WTC11 (cell line): ENCODE measurements around the gene TRPV2. TPM values are rescaled to one million over a fixed set of nuclear protein-coding genes. Genes with fewer than 3 reads are reported as not detected.

Experiments used
- ATAC-seq: fragments of 200-7000 bp; cut with Tn5 transposase; 2 replicates; pipeline ENCODE4 v1.10.0; 2021; ENCODE audit warnings: mild to moderate bottlenecking, moderate library complexity
- CTCF ChIA-PET: fragments of 300-600 bp; sonication (Branson Sonifier 250); formaldehyde crosslinking; loops from one replicate; lab custom pipeline; 2021; ENCODE audit warnings: antibody characterized with exemption; lab: Charles Lee
- POLR2A ChIA-PET: fragments of 350-600 bp; sonication (Branson Sonifier 250); formaldehyde crosslinking; loops from one replicate; lab custom pipeline; 2021; ENCODE audit warnings: antibody characterized with exemption; lab: Charles Lee
- DNase-seq: peaks from one replicate; pipeline ENCODE4 v3.0.0; 2021; ENCODE audit warnings: low spot score
- H3K27ac Mint-ChIP-seq: 2 replicates; pipeline ENCODE4 v1.8.0; 2021; ENCODE audit warnings: mixed read lengths
- H3K27me3 Mint-ChIP-seq: 2 replicates; pipeline ENCODE4 v1.8.0; 2021; ENCODE audit warnings: low read depth, mild to moderate bottlenecking, moderate library complexity, mixed read lengths
- H3K36me3 Mint-ChIP-seq: 2 replicates; pipeline ENCODE4 v1.8.0; 2021; ENCODE audit warnings: mixed read lengths
- H3K4me1 Mint-ChIP-seq: 2 replicates; pipeline ENCODE4 v1.8.0; 2022; ENCODE audit warnings: mixed read lengths
- H3K4me3 Mint-ChIP-seq: 2 replicates; pipeline ENCODE4 v1.8.0; 2021; ENCODE audit warnings: mild to moderate bottlenecking, moderate library complexity, mixed read lengths
- H3K9me3 Mint-ChIP-seq: 2 replicates; pipeline ENCODE4 v1.8.0; 2021; ENCODE audit warnings: mixed read lengths
- CREB1 ChIP-seq: sonication (generic); formaldehyde crosslinking; IDR thresholded peaks from 2 replicates; pipeline ENCODE4 v1.8.0; 2023; ENCODE audit warnings: mild to moderate bottlenecking, missing genetic modification reagents
- CREM ChIP-seq: sonication (generic); formaldehyde crosslinking; IDR thresholded peaks from 2 replicates; pipeline ENCODE4 v1.8.1; 2022; ENCODE audit warnings: mild to moderate bottlenecking, missing genetic modification reagents, moderate library complexity
- GRHL2 ChIP-seq: fragments of 250-450 bp; sonication (Bioruptor Pico); IDR thresholded peaks from 2 replicates; pipeline ENCODE4 v1.8.0; 2022; ENCODE audit warnings: mild to moderate bottlenecking, moderate library complexity; ENCODE audit not compliant: insufficient replicate concordance, severe bottlenecking
- GTF2I ChIP-seq: fragments of 250-450 bp; sonication (Bioruptor Pico); conservative IDR thresholded peaks from 2 replicates; pipeline ENCODE4 v1.4.0; 2021; ENCODE audit warnings: mild to moderate bottlenecking
- JAZF1 ChIP-seq: fragments of 250-450 bp; sonication (Bioruptor Pico); IDR thresholded peaks from 2 replicates; pipeline ENCODE4 v1.9.0; 2021; ENCODE audit warnings: moderate library complexity, mild to moderate bottlenecking, inconsistent platforms
- PRDM15 ChIP-seq: sonication (generic); formaldehyde crosslinking; IDR thresholded peaks from 2 replicates; pipeline ENCODE4 v1.8.0; 2022; ENCODE audit warnings: missing genetic modification reagents
- PREB ChIP-seq: sonication (generic); formaldehyde crosslinking; IDR thresholded peaks from 2 replicates; pipeline ENCODE4 v1.8.1; 2022; ENCODE audit warnings: mild to moderate bottlenecking, missing genetic modification reagents, moderate library complexity, borderline replicate concordance
- PRRX2 ChIP-seq: fragments of 250-450 bp; sonication (Bioruptor Pico); IDR thresholded peaks from 2 replicates; pipeline ENCODE4 v1.8.0; 2021; ENCODE audit warnings: mild to moderate bottlenecking
- SMAD3 ChIP-seq: sonication (generic); formaldehyde crosslinking; IDR thresholded peaks from 2 replicates; pipeline ENCODE4 v1.8.0; 2022; ENCODE audit warnings: missing genetic modification reagents, mild to moderate bottlenecking, borderline replicate concordance
- SP1 ChIP-seq: sonication (generic); formaldehyde crosslinking; conservative IDR thresholded peaks from 2 replicates; pipeline ENCODE4 v1.8.1; 2022; ENCODE audit warnings: missing genetic modification reagents
- STAT6 ChIP-seq: sonication (generic); formaldehyde crosslinking; conservative IDR thresholded peaks from 2 replicates; pipeline ENCODE4 v1.8.1; 2023; ENCODE audit warnings: mild to moderate bottlenecking, low read depth, missing genetic modification reagents, moderate library complexity
- ZNF138 ChIP-seq: sonication (generic); formaldehyde crosslinking; conservative IDR thresholded peaks from 2 replicates; pipeline ENCODE4 v1.8.1; 2022; ENCODE audit warnings: mild to moderate bottlenecking, moderate library complexity, missing genetic modification reagents
- ZNF317 ChIP-seq: sonication (generic); formaldehyde crosslinking; IDR thresholded peaks from 2 replicates; pipeline ENCODE4 v1.8.1; 2023; ENCODE audit warnings: low read depth, mild to moderate bottlenecking, moderate library complexity, missing genetic modification reagents, borderline replicate concordance
- ZNF396 ChIP-seq: fragments of 250-450 bp; sonication (Bioruptor Pico); IDR thresholded peaks from 2 replicates; pipeline ENCODE4 v1.8.0; 2021; ENCODE audit warnings: mild to moderate bottlenecking, moderate library complexity, borderline replicate concordance
- ZNF512 ChIP-seq: sonication (generic); formaldehyde crosslinking; IDR thresholded peaks from 2 replicates; pipeline ENCODE4 v1.8.1; 2022; ENCODE audit warnings: missing genetic modification reagents, borderline replicate concordance
- total RNA-seq: library from RNA; stranded (reverse); gene quantifications from 3 replicates; pipeline ENCODE4 v1.2.3, GENCODE V29; 2021
- TF ChIP-seq, protein P1 (sequence below): sonication (generic); formaldehyde crosslinking; IDR thresholded peaks from 2 replicates; pipeline ENCODE4 v1.8.0; 2022; ENCODE audit warnings: mild to moderate bottlenecking, missing genetic modification reagents
- TF ChIP-seq, protein P2 (sequence below): fragments of 250-450 bp; sonication (Bioruptor Pico); IDR thresholded peaks from 2 replicates; pipeline ENCODE4 v1.9.0; 2021; ENCODE audit warnings: moderate library complexity, mild to moderate bottlenecking, inconsistent platforms, borderline replicate concordance

Gene TRPV2
- total RNA-seq, 1 experiment from 2014 or later: 3.5 TPM

- CTCF ChIA-PET: interaction anchor here (0.8 to 1.4 kb wide), 4 partner anchors 13 to 64 kb away, joined by 3 to 5 read pairs (median 4); no protein-coding TSS in a partner anchor
Measured at GRCh38 chr17:16471295-16471694, 55.9 kb downstream of the TRPV2 start.

DNA sequence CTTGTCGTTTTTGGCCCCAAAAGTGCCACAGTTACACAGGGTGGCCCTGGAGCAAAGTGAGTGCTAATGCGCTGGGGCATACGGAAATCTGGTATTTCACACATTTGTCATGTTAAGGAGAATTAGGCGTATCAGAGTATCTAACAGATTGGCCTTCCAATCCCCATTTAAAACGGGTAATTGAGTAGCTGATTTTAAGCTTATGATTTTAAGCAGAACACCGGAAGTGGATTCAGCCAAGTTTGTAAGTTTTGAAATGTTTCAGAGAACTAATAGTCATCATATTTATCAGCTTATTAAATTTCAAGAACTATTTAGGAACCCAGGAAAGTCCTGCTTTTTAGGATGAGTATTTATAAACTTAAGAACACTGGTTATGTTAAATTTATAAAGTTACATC, 57.2 kb downstream of the TRPV2 start:
- POLR2A ChIA-PET: no interaction called here
- TF ChIP-seq, protein P1, sequence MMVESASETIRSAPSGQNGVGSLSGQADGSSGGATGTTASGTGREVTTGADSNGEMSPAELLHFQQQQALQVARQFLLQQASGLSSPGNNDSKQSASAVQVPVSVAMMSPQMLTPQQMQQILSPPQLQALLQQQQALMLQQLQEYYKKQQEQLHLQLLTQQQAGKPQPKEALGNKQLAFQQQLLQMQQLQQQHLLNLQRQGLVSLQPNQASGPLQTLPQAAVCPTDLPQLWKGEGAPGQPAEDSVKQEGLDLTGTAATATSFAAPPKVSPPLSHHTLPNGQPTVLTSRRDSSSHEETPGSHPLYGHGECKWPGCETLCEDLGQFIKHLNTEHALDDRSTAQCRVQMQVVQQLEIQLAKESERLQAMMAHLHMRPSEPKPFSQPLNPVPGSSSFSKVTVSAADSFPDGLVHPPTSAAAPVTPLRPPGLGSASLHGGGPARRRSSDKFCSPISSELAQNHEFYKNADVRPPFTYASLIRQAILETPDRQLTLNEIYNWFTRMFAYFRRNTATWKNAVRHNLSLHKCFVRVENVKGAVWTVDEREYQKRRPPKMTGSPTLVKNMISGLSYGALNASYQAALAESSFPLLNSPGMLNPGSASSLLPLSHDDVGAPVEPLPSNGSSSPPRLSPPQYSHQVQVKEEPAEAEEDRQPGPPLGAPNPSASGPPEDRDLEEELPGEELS (CRISPR knock-in tag): no peak
- TF ChIP-seq, protein P2, sequence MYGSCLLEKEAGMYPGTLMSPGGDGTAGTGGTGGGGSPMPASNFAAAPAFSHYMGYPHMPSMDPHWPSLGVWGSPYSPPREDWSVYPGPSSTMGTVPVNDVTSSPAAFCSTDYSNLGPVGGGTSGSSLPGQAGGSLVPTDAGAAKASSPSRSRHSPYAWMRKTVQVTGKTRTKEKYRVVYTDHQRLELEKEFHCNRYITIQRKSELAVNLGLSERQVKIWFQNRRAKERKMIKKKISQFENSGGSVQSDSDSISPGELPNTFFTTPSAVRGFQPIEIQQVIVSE (CRISPR knock-in tag): no peak
- TF ChIP-seq STAT6 (no peak), CREB1 (CRISPR knock-in tag) (no peak), PRDM15 (CRISPR knock-in tag) (no peak), ZNF512 (CRISPR knock-in tag) (no peak), SMAD3 (CRISPR knock-in tag) (no peak), ZNF138 (CRISPR knock-in tag) (no peak)
- TF ChIP-seq, all 79 proteins: peak for 0
- CTCF ChIA-PET: interaction anchor here (0.7 to 1.6 kb wide), 6 partner anchors 11 to 92 kb away, joined by 3 to 5 read pairs (median 4); partner anchors contain the start of gene UBB
- ATAC-seq (no peak), DNase-seq (no peak)
- no peak overlapping the region for H3K27ac Mint-ChIP-seq
- no peaks in the 10 kb centered on the region for H3K9me3 Mint-ChIP-seq
- no peaks in the 10 kb centered on the region; the same call in 1 of the 2 replicates for H3K36me3 Mint-ChIP-seq
- no peaks in the 10 kb centered on the region for H3K27me3 Mint-ChIP-seq
- H3K4me1 Mint-ChIP-seq: peaks cover 49% of the 10 kb centered on the region
- H3K4me3 Mint-ChIP-seq: no peak overlapping the region

More at GRCh38 chr17:16471295-16471694, 55.9 kb downstream of the TRPV2 start:
- no peaks in the 10 kb centered on the region for H3K9me3 Mint-ChIP-seq
- H3K4me1 Mint-ChIP-seq: peaks cover 48% of the 10 kb centered on the region
- DNase-seq: no peak
- TF ChIP-seq PRRX2 (CRISPR knock-in tag): no peak
- TF ChIP-seq GRHL2 (CRISPR knock-in tag): no peak
- TF ChIP-seq JAZF1: no peak
- TF ChIP-seq ZNF317 (CRISPR knock-in tag): no peak
- TF ChIP-seq CREM: no peak
- TF ChIP-seq PREB (CRISPR knock-in tag): no peak
- TF ChIP-seq SP1 (CRISPR knock-in tag): no peak
- no peak for TF ChIP-seq ZNF138 (CRISPR knock-in tag)
- no peak for TF ChIP-seq ZNF396 (CRISPR knock-in tag)
- no peak for TF ChIP-seq GTF2I (CRISPR knock-in tag)
- no peak for ATAC-seq
- POLR2A ChIA-PET: no interaction called here
- peak overlapping the region; percentile 12; the same call in 1 of the 2 replicates for H3K27ac Mint-ChIP-seq
- no peaks in the 10 kb centered on the region for H3K27me3 Mint-ChIP-seq
- H3K4me3 Mint-ChIP-seq: no peak overlapping the region
- no peaks in the 10 kb centered on the region; the same call in 1 of the 2 replicates for H3K36me3 Mint-ChIP-seq
